ENCODE results near the gene C3orf33. TPM values are rescaled to one million over a fixed set of nuclear protein-coding genes. Genes with fewer than 3 reads are reported as not detected.
"Not testable (repeated sequence)": the region's sequence is repeated elsewhere in the genome, so short reads cannot be mapped to it uniquely, and the experiment has no call there.

The C3orf33 gene, protein sequence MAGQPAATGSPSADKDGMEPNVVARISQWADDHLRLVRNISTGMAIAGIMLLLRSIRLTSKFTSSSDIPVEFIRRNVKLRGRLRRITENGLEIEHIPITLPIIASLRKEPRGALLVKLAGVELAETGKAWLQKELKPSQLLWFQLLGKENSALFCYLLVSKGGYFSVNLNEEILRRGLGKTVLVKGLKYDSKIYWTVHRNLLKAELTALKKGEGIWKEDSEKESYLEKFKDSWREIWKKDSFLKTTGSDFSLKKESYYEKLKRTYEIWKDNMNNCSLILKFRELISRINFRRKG
- 3.2 and 3.9 TPM in 2 replicates for total RNA-seq
- long read RNA-seq, transcript C3orf33-201 (5 exons, 1,884 nt): major isoform, 31 of 37 reads
- long read RNA-seq, partial matches to known transcripts: 2 of 37 reads
- long read RNA-seq, other reads (novel, unspliced or antisense): 4 of 37 reads

- Mint-ChIP-seq H3K4me1 (ENCODE audit: unreplicated experiment) (no peaks in the 10 kb centered on the region), H3K36me3 (ENCODE audit: unreplicated experiment) (peaks cover 8% of the 10 kb centered on the region), H3K9me3 (ENCODE audit: unreplicated experiment) (no peaks in the 10 kb centered on the region), H3K4me3 (ENCODE audit: unreplicated experiment) (peak within 1 kb of the TSS; percentile 90), H3K27me3 (ENCODE audit: unreplicated experiment) (peaks cover 4% of the 10 kb centered on the region), H3K27ac (ENCODE audit: unreplicated experiment) (peak within 1 kb of the TSS; percentile 88)
- TF ChIP-seq, protein P1, sequence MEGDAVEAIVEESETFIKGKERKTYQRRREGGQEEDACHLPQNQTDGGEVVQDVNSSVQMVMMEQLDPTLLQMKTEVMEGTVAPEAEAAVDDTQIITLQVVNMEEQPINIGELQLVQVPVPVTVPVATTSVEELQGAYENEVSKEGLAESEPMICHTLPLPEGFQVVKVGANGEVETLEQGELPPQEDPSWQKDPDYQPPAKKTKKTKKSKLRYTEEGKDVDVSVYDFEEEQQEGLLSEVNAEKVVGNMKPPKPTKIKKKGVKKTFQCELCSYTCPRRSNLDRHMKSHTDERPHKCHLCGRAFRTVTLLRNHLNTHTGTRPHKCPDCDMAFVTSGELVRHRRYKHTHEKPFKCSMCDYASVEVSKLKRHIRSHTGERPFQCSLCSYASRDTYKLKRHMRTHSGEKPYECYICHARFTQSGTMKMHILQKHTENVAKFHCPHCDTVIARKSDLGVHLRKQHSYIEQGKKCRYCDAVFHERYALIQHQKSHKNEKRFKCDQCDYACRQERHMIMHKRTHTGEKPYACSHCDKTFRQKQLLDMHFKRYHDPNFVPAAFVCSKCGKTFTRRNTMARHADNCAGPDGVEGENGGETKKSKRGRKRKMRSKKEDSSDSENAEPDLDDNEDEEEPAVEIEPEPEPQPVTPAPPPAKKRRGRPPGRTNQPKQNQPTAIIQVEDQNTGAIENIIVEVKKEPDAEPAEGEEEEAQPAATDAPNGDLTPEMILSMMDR (IDR thresholded peaks at IDR 0.05): peak; percentile 98
- peak; percentile 90 for DNase-seq (ENCODE audit: extremely low spot score, unreplicated experiment)
These were observed at the start of gene C3orf33 for GRCh38 chr3:155805802-155806618. TSS of gene C3orf33 (minus strand) at chr3:155806278. CDS start at chr3:155806252, 26 bp downstream.

DNA sequence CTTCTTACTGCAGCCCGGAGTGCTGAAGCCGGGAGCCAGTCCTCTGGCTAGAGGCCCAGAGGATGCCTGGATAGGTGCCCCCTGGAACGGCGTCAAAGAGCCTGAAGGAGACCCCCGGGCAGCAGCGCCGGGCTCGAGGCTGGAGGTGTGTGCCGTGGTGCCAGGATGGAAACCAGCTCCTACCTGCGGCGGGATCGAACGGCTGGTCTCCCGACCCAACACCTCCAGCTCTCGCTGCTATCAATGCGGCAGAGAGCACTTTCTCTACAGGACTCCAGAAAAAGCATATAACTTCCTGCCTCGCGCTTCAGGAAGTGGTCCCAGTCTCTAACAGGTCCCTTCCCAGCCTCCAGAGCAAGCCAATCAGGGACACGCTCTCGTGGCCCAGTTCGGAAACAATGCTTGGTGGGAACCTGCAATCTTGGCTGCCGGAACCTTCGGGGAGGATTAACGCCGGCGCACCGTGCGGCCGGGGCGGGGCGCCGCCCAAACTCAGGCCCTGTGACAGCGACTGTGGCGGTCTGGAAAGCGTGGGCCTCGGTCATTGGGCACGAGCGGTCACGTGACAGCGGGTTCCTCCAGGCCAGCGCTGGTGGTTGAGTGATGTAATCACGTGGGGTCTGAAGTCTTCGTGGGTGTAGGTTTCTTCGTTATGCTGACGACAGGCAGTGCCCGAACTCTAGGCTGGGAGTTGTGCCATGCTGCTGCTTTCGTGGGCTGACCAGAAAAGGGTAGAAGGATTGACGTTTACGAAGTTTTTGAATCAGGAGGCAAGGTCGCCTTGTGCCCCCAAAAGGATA, 48.3 kb upstream of the C3orf33 start, which contains the start of gene SLC33A1:
TSS of gene SLC33A1 (minus strand) at position 287 of the 800 bp plus-strand sequence. CDS start 430 bp downstream, outside the sequence.
- Mint-ChIP-seq H3K9me3 (ENCODE audit: unreplicated experiment) (peaks cover 4% of the 10 kb centered on the region), H3K4me3 (ENCODE audit: unreplicated experiment) (peak within 1 kb of the TSS; percentile 96), H3K27me3 (ENCODE audit: unreplicated experiment) (peaks cover 3% of the 10 kb centered on the region), H3K36me3 (ENCODE audit: unreplicated experiment) (peaks cover 3% of the 10 kb centered on the region), H3K4me1 (ENCODE audit: unreplicated experiment) (peaks cover 33% of the 10 kb centered on the region), H3K27ac (ENCODE audit: unreplicated experiment) (peak within 1 kb of the TSS; percentile 98)
- TF ChIP-seq, protein P1 (IDR thresholded peaks at IDR 0.05): no peak
- peak; percentile 99 for DNase-seq (ENCODE audit: extremely low spot score, unreplicated experiment)

GRCh38 chr3:155853214-155854140, 47.4 kb upstream of the C3orf33 start:
- peak; percentile 83 for DNase-seq (ENCODE audit: extremely low spot score, unreplicated experiment)
- Mint-ChIP-seq H3K27me3 (ENCODE audit: unreplicated experiment) (peaks cover 3% of the 10 kb centered on the region), H3K4me1 (ENCODE audit: unreplicated experiment) (peaks cover 36% of the 10 kb centered on the region), H3K4me3 (ENCODE audit: unreplicated experiment) (peak overlapping the region; percentile 96), H3K36me3 (ENCODE audit: unreplicated experiment) (peaks cover 3% of the 10 kb centered on the region), H3K9me3 (ENCODE audit: unreplicated experiment) (peaks cover 4% of the 10 kb centered on the region), H3K27ac (ENCODE audit: unreplicated experiment) (peak overlapping the region; percentile 98)
- TF ChIP-seq, protein P1 (IDR thresholded peaks at IDR 0.05): no peak

GRCh38 chr3:155852341-155852740, 46.3 kb upstream of the C3orf33 start:
- Mint-ChIP-seq H3K36me3 (ENCODE audit: unreplicated experiment) (peaks cover 7% of the 10 kb centered on the region), H3K4me3 (ENCODE audit: unreplicated experiment) (peak overlapping the region; percentile 96), H3K27me3 (ENCODE audit: unreplicated experiment) (peaks cover 2% of the 10 kb centered on the region), H3K27ac (ENCODE audit: unreplicated experiment) (peak overlapping the region; percentile 40), H3K9me3 (ENCODE audit: unreplicated experiment) (peaks cover 4% of the 10 kb centered on the region), H3K4me1 (ENCODE audit: unreplicated experiment) (peaks cover 44% of the 10 kb centered on the region)
- TF ChIP-seq, protein P1 (IDR thresholded peaks at IDR 0.05): no peak
- no peak for DNase-seq (ENCODE audit: extremely low spot score, unreplicated experiment)

GRCh38 chr3:155849404-155849803, 43.3 kb upstream of the C3orf33 start:
- H3K9me3 Mint-ChIP-seq (ENCODE audit: unreplicated experiment); H3K36me3 Mint-ChIP-seq (ENCODE audit: unreplicated experiment); H3K4me3 Mint-ChIP-seq (ENCODE audit: unreplicated experiment); H3K27me3 Mint-ChIP-seq (ENCODE audit: unreplicated experiment); H3K27ac Mint-ChIP-seq (ENCODE audit: unreplicated experiment); DNase-seq (ENCODE audit: extremely low spot score, unreplicated experiment): not testable (repeated sequence)
- H3K4me1 Mint-ChIP-seq (ENCODE audit: unreplicated experiment): peaks cover 49% of the 10 kb centered on the region

Data from osteocyte (in vitro differentiated cells).